ENCODE measurements around the gene EIF2A.
A peak's percentile ranks its signal among the peaks of the same experiment; 100 is the strongest.

The EIF2A gene

DNA sequence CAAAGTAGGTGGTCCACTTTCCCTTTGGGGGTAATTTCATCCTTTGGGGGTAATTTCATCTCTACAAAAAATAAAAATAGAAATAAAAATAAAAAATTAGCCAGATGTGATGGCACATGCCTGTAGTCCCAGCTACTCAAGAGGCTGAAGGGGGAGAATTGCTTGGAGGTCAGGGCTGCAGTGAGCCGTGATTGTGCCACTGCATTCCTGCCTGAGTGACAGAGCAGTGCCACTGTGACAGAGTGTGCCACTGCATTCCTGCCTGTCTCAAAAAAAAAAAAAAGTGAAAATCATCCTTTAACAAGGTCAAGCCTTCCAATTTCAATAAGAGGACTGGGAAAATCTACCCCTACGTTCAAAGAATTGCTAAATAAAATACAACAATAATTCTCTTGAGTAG is 23.0 kb upstream of the EIF2A start:
- DNase-seq (ENCODE audit: low read depth, low spot score): no peak
- ChIA-PET CTCF (interaction anchor here (1.1 kb wide), 2 partner anchors 28 to 343 kb away, joined by 3 to 4 read pairs; no protein-coding TSS in a partner anchor), POLR2A (no interaction called here)
- H3K4me3 ChIP-seq (ENCODE audit: low read depth, low read length): no peak overlapping the region
- TF ChIP-seq, protein P1, sequence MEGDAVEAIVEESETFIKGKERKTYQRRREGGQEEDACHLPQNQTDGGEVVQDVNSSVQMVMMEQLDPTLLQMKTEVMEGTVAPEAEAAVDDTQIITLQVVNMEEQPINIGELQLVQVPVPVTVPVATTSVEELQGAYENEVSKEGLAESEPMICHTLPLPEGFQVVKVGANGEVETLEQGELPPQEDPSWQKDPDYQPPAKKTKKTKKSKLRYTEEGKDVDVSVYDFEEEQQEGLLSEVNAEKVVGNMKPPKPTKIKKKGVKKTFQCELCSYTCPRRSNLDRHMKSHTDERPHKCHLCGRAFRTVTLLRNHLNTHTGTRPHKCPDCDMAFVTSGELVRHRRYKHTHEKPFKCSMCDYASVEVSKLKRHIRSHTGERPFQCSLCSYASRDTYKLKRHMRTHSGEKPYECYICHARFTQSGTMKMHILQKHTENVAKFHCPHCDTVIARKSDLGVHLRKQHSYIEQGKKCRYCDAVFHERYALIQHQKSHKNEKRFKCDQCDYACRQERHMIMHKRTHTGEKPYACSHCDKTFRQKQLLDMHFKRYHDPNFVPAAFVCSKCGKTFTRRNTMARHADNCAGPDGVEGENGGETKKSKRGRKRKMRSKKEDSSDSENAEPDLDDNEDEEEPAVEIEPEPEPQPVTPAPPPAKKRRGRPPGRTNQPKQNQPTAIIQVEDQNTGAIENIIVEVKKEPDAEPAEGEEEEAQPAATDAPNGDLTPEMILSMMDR (IDR thresholded peaks at IDR 0.05; ENCODE audit: insufficient read depth, low read length, missing control alignments): no peak

DNA sequence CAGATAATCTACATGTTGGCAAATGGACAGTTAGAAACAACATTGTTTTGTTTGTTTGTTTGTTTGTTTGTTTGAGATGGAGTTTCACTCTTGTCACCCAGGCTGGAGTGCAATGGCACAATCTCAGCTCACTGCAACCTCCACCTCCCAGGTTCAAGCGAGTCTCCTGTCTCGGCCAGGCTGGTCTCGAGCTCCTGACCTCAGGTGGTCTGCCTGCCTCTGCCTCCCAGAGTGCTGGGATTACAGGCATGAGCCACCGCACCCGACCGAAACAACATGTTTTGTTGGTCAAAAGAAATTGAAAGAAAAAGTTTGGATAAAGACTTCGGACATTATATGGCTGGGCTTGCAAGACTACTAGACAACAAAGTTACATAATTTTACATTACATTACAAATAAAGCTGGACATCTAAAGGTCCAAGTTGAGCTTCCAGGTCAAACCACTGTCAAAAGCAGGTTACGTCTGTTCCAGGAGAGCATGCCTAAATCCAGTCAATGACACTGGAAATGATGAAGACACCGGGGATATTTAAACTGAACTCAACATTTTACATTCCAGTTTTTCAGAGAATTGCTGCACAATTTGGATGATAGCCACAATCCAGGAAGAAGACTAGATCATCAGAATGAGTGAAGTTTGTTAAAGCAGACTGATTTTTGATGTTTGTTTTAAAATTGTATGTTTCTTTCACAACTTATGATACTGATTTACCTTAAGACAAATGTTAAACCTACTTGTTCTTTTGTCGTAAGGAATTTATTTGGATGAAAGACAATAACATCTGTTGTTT is 18.9 kb upstream of the EIF2A start:
- POLR2A ChIA-PET: no interaction called here
- no peak for DNase-seq (ENCODE audit: low read depth, low spot score)
- H3K4me3 ChIP-seq (ENCODE audit: low read depth, low read length): no peak overlapping the region
- TF ChIP-seq, protein P1 (IDR thresholded peaks at IDR 0.05; ENCODE audit: insufficient read depth, low read length, missing control alignments): no peak
- CTCF ChIA-PET: interaction anchor here (0.8 to 3.0 kb wide), 13 partner anchors 9 to 618 kb away, joined by 3 to 16 read pairs (median 6); no protein-coding TSS in a partner anchor

DNA sequence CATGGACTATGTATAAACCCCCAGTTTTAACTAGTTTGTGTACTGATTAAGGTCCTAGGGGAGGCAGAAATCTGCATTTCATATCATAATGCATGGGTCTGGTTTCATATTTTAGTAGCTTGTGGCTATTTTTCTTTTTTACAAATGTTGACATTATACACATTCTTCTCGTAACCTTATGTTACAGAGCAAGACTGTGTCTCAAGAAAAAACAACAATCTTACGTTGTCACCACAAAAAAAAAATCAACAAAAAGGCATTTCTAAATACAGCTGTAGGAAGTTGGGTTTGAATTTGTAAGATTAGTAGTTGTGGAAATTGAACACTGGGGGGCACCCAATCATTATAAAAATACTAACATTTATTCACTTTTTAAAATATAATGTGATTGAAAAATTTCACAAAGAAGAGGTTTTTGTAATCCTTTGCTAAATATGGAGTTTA is 18.2 kb upstream of the EIF2A start:
- TF ChIP-seq, protein P1 (IDR thresholded peaks at IDR 0.05; ENCODE audit: insufficient read depth, low read length, missing control alignments): peak; percentile 10
- no peak overlapping the region for H3K4me3 ChIP-seq (ENCODE audit: low read depth, low read length)
- no peak for DNase-seq (ENCODE audit: low read depth, low spot score)
- CTCF ChIA-PET: interaction anchor here (0.7 to 3.0 kb wide), 13 partner anchors 9 to 618 kb away, joined by 3 to 16 read pairs (median 6); no protein-coding TSS in a partner anchor
- POLR2A ChIA-PET: no interaction called here

DNA sequence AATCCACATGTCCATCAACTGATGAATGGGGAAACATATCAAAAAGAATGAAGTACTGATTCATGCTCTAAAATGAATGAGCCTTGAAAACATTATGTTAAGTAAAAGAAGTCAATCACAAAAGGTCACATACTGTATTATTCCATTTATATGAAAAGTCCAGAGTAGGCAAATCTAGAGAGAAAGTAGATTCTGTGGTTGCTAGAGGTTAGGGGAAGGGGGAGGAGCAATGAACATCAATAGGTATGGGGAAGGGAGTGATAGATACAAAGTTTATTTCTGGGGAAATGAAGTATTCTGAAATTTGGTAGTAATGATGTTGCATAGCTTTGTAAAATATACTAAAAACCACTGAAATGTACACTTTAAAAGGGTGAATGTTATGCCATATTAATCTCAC is 14.8 kb upstream of the EIF2A start:
- TF ChIP-seq, protein P1 (IDR thresholded peaks at IDR 0.05; ENCODE audit: insufficient read depth, low read length, missing control alignments): no peak
- no peak overlapping the region for H3K4me3 ChIP-seq (ENCODE audit: low read depth, low read length)
- ChIA-PET CTCF (no interaction called here), POLR2A (no interaction called here)
- DNase-seq (ENCODE audit: low read depth, low spot score): no peak

DNA sequence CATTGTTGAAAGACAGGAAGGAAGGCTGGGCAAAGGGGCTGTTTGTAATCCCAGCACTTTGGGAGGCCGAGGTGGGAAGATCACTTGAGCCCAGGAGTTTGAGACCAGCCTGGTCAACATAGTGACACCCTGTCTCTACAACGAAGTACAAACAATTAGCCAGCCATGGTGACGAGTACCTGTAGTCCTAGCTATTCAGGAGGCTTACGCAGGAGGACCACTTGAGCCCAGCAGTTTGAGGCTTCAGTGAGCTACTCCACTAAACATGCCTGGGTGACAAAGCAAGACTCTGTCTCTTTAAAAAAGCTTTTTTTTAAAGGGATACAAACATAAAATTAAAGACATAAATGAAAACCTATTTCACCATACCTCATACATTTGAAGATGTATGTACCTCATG is 11.4 kb upstream of the EIF2A start:
- no peak overlapping the region for H3K4me3 ChIP-seq (ENCODE audit: low read depth, low read length)
- ChIA-PET CTCF (no interaction called here), POLR2A (no interaction called here)
- TF ChIP-seq, protein P1 (IDR thresholded peaks at IDR 0.05; ENCODE audit: insufficient read depth, low read length, missing control alignments): no peak
- no peak for DNase-seq (ENCODE audit: low read depth, low spot score)
